ENCODE results near the gene COL6A2. TPM values are rescaled to one million over a fixed set of nuclear protein-coding genes. Genes with fewer than 3 reads are reported as not detected.

COL6A2 gene
- total and polyA plus RNA-seq, 4 experiments from 2014 or later, result 0.77 to 25.7 (median 11.6) TPM

GRCh38 chr21:46077674-46078101, 20.2 kb upstream of the COL6A2 start:
- POLR2A ChIA-PET (ENCODE audit: partially characterized antibody), result no interaction called here
- no peak overlapping the region for H3K4me3 Mint-ChIP-seq
- intact Hi-C loops (cut with micrococcal nuclease), result no loop called here
- Histone ChIP-seq H3K36me3 (ENCODE audit: insufficient read depth, low read length) (no peaks in the 10 kb centered on the region), H3K4me1 (ENCODE audit: insufficient read depth, low read length) (no peaks in the 10 kb centered on the region), H3K27ac (ENCODE audit: low read depth, low read length) (no peak overlapping the region), H3K27me3 (ENCODE audit: insufficient read depth, low read length) (no peaks in the 10 kb centered on the region), H3K4me3 (ENCODE audit: low read length in 2 of 2) (no peak overlapping the region), H3K9me3 (ENCODE audit: control insufficient read depth in 1 of 2, low read length in 2 of 2) (no peaks in the 10 kb centered on the region)
- no peak for DNase-seq
- CTCF ChIA-PET (ENCODE audit: partially characterized antibody), result no interaction called here
- no peak overlapping the region for H3K27ac Mint-ChIP-seq
- H3K27me3 Mint-ChIP-seq, result peaks cover 5% of the 10 kb centered on the region in 2 donors
- H3K9me3 Mint-ChIP-seq, result peaks cover 0 to 1% (median 0%) of the 10 kb centered on the region in 8 donors
- no peaks in the 10 kb centered on the region for H3K36me3 Mint-ChIP-seq
- H3K4me1 Mint-ChIP-seq, result no peaks in the 10 kb centered on the region

DNA sequence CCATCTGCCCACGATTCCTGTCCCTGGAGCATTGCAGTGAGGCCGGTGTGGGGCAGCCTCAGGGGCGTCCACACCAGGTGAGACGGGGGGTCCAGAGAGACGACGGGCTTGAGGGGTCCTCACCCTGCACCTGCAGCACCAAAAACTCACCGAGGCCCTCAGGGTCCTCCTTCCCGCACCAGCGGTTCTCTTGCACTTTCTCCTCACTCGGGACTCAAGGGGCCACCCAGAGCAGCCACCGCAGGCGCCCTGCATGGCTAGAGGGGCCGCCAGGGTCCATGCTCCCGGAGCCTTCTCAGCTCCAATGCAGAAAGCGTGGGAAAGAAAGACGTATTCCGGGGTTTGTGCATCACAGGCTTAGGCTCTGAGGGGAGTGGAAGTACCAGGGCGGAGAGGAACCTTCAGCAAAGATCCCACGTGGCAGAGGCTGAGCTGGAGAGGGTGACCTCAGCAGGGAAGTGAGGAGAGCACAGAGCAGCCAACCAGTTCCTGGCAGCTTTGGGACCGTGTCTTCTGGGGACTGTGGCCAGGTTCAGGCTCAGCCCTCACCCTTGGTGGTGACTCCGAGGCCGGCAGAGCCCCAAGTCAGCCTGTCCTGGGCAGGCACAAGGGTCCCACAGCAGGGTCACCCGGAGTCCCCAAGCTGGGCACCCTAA, 19.5 kb upstream of the COL6A2 start:
- H3K4me3 ChIP-seq (ENCODE audit: low read length in 2 of 2), result no peak overlapping the region
- intact Hi-C loops (cut with micrococcal nuclease), result no loop called here
- DNase-seq, result no peak
- no peak overlapping the region for H3K27ac ChIP-seq (ENCODE audit: low read depth, low read length)
- no peaks in the 10 kb centered on the region for H3K27me3 ChIP-seq (ENCODE audit: insufficient read depth, low read length)
- CTCF ChIA-PET (ENCODE audit: partially characterized antibody), result no interaction called here
- no peaks in the 10 kb centered on the region for H3K4me1 ChIP-seq (ENCODE audit: insufficient read depth, low read length)
- H3K4me3 Mint-ChIP-seq, result no peak overlapping the region
- peaks cover 0 to 1% (median 0%) of the 10 kb centered on the region in 8 donors for H3K9me3 Mint-ChIP-seq
- H3K4me1 Mint-ChIP-seq, result no peaks in the 10 kb centered on the region
- no peaks in the 10 kb centered on the region for H3K36me3 ChIP-seq (ENCODE audit: insufficient read depth, low read length)
- POLR2A ChIA-PET (ENCODE audit: partially characterized antibody), result no interaction called here
- peaks cover 3 to 5% of the 10 kb centered on the region in 2 donors for H3K27me3 Mint-ChIP-seq
- H3K9me3 ChIP-seq (ENCODE audit: control insufficient read depth in 1 of 2, low read length in 2 of 2), result no peaks in the 10 kb centered on the region
- no peak overlapping the region for H3K27ac Mint-ChIP-seq
- H3K36me3 Mint-ChIP-seq, result no peaks in the 10 kb centered on the region

GRCh38 chr21:46078978-46079351, 18.9 kb upstream of the COL6A2 start:
- no peak overlapping the region for H3K27ac Mint-ChIP-seq
- H3K36me3 Mint-ChIP-seq, result no peaks in the 10 kb centered on the region
- Histone ChIP-seq H3K4me1 (ENCODE audit: insufficient read depth, low read length) (no peaks in the 10 kb centered on the region), H3K27ac (ENCODE audit: low read depth, low read length) (no peak overlapping the region), H3K4me3 (ENCODE audit: low read length in 2 of 2) (no peak overlapping the region), H3K9me3 (ENCODE audit: control insufficient read depth in 1 of 2, low read length in 2 of 2) (no peaks in the 10 kb centered on the region), H3K36me3 (ENCODE audit: insufficient read depth, low read length) (no peaks in the 10 kb centered on the region), H3K27me3 (ENCODE audit: insufficient read depth, low read length) (no peaks in the 10 kb centered on the region)
- H3K4me3 Mint-ChIP-seq, result no peak overlapping the region
- intact Hi-C loops (cut with micrococcal nuclease), result no loop called here
- POLR2A ChIA-PET (ENCODE audit: partially characterized antibody), result no interaction called here
- H3K27me3 Mint-ChIP-seq, result peaks cover 3 to 5% of the 10 kb centered on the region in 2 donors
- H3K9me3 Mint-ChIP-seq, result peaks cover 0 to 1% (median 0%) of the 10 kb centered on the region in 8 donors
- CTCF ChIA-PET (ENCODE audit: partially characterized antibody), result no interaction called here
- DNase-seq, result no peak
- H3K4me1 Mint-ChIP-seq, result no peaks in the 10 kb centered on the region

GRCh38 chr21:46079352-46080170, 18.4 kb upstream of the COL6A2 start:
- H3K4me1 Mint-ChIP-seq, result no peaks in the 10 kb centered on the region
- ChIA-PET CTCF (ENCODE audit: partially characterized antibody) (no interaction called here), POLR2A (ENCODE audit: partially characterized antibody) (no interaction called here)
- H3K4me3 Mint-ChIP-seq, result no peak overlapping the region
- Histone ChIP-seq H3K27ac (ENCODE audit: low read depth, low read length) (no peak overlapping the region), H3K4me3 (ENCODE audit: low read length in 2 of 2) (no peak overlapping the region), H3K9me3 (ENCODE audit: control insufficient read depth in 1 of 2, low read length in 2 of 2) (no peaks in the 10 kb centered on the region), H3K27me3 (ENCODE audit: insufficient read depth, low read length) (no peaks in the 10 kb centered on the region), H3K36me3 (ENCODE audit: insufficient read depth, low read length) (no peaks in the 10 kb centered on the region), H3K4me1 (ENCODE audit: insufficient read depth, low read length) (no peaks in the 10 kb centered on the region)
- peak overlapping the region in 1 of 7 donors; percentile 46 for H3K27ac Mint-ChIP-seq
- no peak for DNase-seq
- intact Hi-C loops (cut with micrococcal nuclease), result no loop called here
- H3K36me3 Mint-ChIP-seq, result no peaks in the 10 kb centered on the region
- H3K9me3 Mint-ChIP-seq, result peaks cover 0 to 1% (median 0%) of the 10 kb centered on the region in 8 donors
- H3K27me3 Mint-ChIP-seq, result peaks cover 3 to 5% of the 10 kb centered on the region in 2 donors

DNA sequence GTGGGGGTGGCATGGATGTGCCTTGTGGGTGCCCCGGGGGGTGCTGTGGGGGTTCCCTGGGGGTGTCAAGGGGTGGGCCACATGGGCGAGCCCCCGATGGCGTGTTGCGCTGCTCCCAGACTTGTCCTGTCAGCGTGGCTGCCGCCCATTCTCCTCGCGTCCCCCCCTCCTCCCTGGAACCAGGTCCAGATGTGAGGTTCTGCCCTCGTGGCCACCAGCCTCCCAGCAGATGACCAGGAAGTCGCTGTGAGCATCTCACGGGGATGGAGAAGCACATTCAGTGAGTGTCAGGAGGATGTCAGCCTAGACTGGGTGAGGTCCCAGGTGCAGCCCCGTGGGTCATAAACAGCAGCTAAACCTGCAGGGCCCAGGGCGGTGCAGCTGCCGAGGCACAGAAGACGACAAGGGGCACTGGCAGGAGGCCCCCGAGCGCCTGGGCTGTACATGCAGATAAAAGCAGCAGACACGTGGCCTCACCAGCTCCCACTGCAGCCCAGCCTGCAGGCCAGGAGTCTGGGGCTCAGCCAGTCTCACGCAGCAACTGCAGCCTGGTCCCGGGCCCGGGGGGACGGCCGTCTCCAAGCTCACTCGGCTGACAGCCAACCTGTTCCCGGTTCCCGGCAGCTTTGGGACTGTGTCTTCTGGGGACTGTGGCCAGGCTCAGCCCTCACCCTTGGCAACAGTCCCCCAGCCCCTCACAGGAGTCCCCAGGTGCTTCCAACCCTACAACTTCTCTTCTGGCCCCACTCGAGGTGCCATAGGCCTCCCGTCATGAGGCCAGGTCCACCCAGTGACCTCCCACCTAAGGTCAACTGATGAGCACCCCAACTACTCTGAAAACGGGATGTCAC, 17.5 kb upstream of the COL6A2 start:
- Mint-ChIP-seq H3K36me3 (no peaks in the 10 kb centered on the region), H3K27ac (no peak overlapping the region), H3K9me3 (peaks cover 0 to 1% (median 0%) of the 10 kb centered on the region in 8 donors), H3K4me1 (no peaks in the 10 kb centered on the region), H3K4me3 (no peak overlapping the region), H3K27me3 (peaks cover 0 to 3% of the 10 kb centered on the region in 2 donors)
- Histone ChIP-seq H3K4me1 (ENCODE audit: insufficient read depth, low read length) (no peaks in the 10 kb centered on the region), H3K27ac (ENCODE audit: low read depth, low read length) (no peak overlapping the region), H3K27me3 (ENCODE audit: insufficient read depth, low read length) (no peaks in the 10 kb centered on the region), H3K9me3 (ENCODE audit: control insufficient read depth in 1 of 2, low read length in 2 of 2) (no peaks in the 10 kb centered on the region), H3K4me3 (ENCODE audit: low read length in 2 of 2) (no peak overlapping the region), H3K36me3 (ENCODE audit: insufficient read depth, low read length) (no peaks in the 10 kb centered on the region)
- DNase-seq, result no peak
- POLR2A ChIA-PET (ENCODE audit: partially characterized antibody), result no interaction called here
- intact Hi-C loops (cut with micrococcal nuclease), result no loop called here
- CTCF ChIA-PET (ENCODE audit: partially characterized antibody), result no interaction called here

DNA sequence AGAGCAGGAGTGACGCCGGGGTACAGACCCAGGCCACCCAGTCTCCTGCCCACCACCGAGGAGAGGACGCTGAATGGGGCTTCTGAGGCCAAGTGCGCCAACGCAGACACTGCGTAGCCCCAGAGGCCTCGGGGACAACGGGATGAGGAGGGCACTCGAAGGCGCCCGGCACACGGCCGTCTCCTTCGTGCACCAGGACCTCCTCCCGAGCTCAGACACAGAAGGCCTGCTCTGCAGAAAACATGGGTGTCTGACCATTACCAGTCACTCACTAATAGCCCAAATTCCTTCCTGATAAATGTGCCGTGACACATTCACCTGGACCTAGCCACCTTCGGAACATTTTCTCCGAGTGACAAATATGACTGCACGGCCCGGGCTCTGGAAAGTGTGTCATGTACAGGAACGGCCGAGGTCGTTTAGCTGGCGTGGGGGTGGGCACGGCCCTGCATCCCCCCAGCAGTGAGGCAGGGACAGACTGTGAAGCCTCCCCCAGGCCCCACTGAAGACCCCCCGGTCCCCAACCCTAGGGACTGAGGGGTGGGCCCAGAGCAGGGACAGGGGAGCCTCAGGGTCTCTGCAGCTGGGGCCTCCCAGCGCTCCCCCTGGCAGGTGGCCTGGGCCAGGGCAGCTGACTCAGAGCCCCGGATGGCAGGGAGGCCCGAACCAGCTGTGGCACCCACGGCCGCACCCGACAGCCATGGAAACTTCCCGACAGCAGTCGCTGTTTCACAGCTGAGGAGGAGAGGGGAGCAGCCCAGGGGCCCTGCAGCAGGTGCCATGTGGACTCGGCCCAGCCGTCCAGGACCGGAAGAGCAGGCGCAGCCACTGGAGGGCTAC, 16.7 kb upstream of the COL6A2 start:
- H3K36me3 Mint-ChIP-seq, result no peaks in the 10 kb centered on the region
- Histone ChIP-seq H3K27ac (ENCODE audit: low read depth, low read length) (no peak overlapping the region), H3K36me3 (ENCODE audit: insufficient read depth, low read length) (no peaks in the 10 kb centered on the region), H3K4me3 (ENCODE audit: low read length in 2 of 2) (no peak overlapping the region), H3K9me3 (ENCODE audit: control insufficient read depth in 1 of 2, low read length in 2 of 2) (no peaks in the 10 kb centered on the region), H3K27me3 (ENCODE audit: insufficient read depth, low read length) (no peaks in the 10 kb centered on the region), H3K4me1 (ENCODE audit: insufficient read depth, low read length) (no peaks in the 10 kb centered on the region)
- H3K9me3 Mint-ChIP-seq, result peaks cover 0 to 7% (median 4%) of the 10 kb centered on the region in 8 donors
- no peaks in the 10 kb centered on the region for H3K4me1 Mint-ChIP-seq
- H3K27ac Mint-ChIP-seq, result no peak overlapping the region
- no peak overlapping the region for H3K4me3 Mint-ChIP-seq
- POLR2A ChIA-PET (ENCODE audit: partially characterized antibody), result no interaction called here
- intact Hi-C loops (cut with micrococcal nuclease), result no loop called here
- CTCF ChIA-PET (ENCODE audit: partially characterized antibody), result no interaction called here
- no peak for DNase-seq
- H3K27me3 Mint-ChIP-seq, result peaks cover 0 to 3% of the 10 kb centered on the region in 2 donors
